ENCODE data around the gene FKBP7.
A peak's percentile ranks its signal among the peaks of the same experiment; 100 is the strongest.

FKBP7 gene

GRCh38 chr2:178457390-178457886, 21.0 kb downstream of the FKBP7 start:
- TF ChIP-seq, protein P1, sequence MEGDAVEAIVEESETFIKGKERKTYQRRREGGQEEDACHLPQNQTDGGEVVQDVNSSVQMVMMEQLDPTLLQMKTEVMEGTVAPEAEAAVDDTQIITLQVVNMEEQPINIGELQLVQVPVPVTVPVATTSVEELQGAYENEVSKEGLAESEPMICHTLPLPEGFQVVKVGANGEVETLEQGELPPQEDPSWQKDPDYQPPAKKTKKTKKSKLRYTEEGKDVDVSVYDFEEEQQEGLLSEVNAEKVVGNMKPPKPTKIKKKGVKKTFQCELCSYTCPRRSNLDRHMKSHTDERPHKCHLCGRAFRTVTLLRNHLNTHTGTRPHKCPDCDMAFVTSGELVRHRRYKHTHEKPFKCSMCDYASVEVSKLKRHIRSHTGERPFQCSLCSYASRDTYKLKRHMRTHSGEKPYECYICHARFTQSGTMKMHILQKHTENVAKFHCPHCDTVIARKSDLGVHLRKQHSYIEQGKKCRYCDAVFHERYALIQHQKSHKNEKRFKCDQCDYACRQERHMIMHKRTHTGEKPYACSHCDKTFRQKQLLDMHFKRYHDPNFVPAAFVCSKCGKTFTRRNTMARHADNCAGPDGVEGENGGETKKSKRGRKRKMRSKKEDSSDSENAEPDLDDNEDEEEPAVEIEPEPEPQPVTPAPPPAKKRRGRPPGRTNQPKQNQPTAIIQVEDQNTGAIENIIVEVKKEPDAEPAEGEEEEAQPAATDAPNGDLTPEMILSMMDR (conservative IDR thresholded peaks at IDR 0.05), result no peak
- no peak for TF ChIP-seq ZFX (IDR thresholded peaks at IDR 0.05)

DNA sequence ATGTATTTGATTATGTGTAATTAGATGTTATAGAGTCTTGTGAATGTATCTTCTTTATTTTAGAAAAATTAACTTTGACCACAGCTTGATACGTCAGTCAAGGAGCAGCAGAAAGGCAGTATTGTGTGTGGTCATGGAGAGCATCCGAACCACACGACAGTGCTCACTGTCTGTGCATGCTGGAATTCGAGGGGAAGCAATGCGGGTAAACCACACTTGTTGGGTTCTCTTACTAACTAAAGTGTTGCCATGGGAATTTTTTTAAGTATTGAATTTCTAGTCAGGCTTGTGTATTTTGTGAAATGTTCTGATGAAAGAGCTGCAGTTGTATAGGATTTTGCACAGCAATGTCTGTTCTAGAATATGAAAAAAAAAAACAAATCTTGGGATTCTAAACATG, 22.5 kb downstream of the FKBP7 start:
- TF ChIP-seq, protein P1 (conservative IDR thresholded peaks at IDR 0.05), result no peak
- no peak overlapping the region for H3K27ac ChIP-seq

More at GRCh38 chr2:178457390-178457886, 21.0 kb downstream of the FKBP7 start:
- no peak overlapping the region for H3K27ac ChIP-seq

DNA sequence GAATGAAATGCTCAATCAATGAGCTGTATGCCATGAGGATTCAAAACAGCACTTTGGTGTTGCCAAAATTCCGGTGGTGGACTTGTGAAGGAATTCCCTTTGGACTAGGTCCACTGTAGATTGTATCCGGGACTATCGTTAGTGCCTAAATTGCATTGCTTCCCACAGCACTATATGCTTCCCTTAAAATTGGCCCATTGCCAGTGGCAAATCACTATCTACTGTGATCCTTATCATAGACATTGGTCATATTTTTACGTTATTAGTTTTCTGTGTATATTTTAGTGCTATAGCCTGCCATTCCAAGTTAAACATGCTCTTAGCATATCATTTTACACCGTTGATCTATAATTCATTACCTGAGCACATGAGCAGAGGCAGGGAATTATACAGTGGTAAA, 25.5 kb downstream of the FKBP7 start:
- TF ChIP-seq, protein P1 (conservative IDR thresholded peaks at IDR 0.05), result no peak
- no peak for TF ChIP-seq ZFX (IDR thresholded peaks at IDR 0.05)
- no peak overlapping the region for H3K27ac ChIP-seq

DNA sequence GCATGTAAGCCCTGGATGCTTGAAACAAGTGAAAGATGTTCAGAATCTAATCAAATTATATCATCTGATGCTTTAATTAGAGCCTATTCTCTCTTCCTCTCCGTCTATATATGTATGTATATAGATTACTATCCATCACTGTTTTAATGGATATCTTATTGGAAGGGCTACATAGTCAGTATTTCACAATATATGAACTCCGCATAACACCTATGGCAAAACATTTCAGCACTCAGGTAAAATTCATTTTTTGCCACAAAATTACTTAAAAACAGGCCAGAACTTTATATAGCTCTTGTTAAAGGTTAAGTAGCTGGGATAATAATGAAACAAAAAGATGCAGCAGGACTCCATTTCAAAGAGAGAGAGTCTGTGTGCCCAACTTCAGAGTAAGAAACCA, 26.1 kb downstream of the FKBP7 start:
- peak overlapping the region; percentile 93; the same call in 1 of the 2 replicates for H3K27ac ChIP-seq
- no peak for TF ChIP-seq ZFX (IDR thresholded peaks at IDR 0.05)
- TF ChIP-seq, protein P1 (conservative IDR thresholded peaks at IDR 0.05), result no peak

- peak within 1 kb of the TSS; percentile 93 for H3K27ac ChIP-seq
- TF ChIP-seq, protein P1 (conservative IDR thresholded peaks at IDR 0.05), result no peak
- peak; percentile 74 for TF ChIP-seq ZFX (IDR thresholded peaks at IDR 0.05)
These were observed 27.4 kb downstream of the FKBP7 start, which contains the start of the genes PJVK and PRKRA for GRCh38 chr2:178450774-178451525. Gene PJVK, plus strand, starts transcription at chr2:178451378. Its CDS starts 2,032 bp downstream, at chr2:178453410. Gene PRKRA, minus strand, starts transcription at chr2:178451175. Its CDS starts 145 bp downstream, at chr2:178451030.

DNA sequence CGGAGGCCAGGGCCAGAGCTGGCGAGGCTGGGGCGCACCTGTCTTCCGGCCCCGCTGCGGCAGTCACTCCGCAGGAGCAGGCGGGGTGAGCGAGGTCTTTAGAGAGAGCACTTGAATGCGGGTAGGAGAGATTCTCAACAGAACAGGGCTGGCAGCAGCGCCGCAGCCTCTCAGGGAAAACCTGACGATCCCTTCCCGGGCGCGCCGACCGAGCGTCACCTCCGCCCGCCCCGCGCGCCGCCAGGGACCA, 28.0 kb downstream of the FKBP7 start:
- TF ChIP-seq, protein P1 (conservative IDR thresholded peaks at IDR 0.05), result no peak
- no peak for TF ChIP-seq ZFX (IDR thresholded peaks at IDR 0.05)
- peak overlapping the region; percentile 93 for H3K27ac ChIP-seq

GRCh38 chr2:178449700-178450523, 28.5 kb downstream of the FKBP7 start:
- peak overlapping the region; percentile 93 for H3K27ac ChIP-seq
- TF ChIP-seq, protein P1 (conservative IDR thresholded peaks at IDR 0.05), result no peak
- no peak for TF ChIP-seq ZFX (IDR thresholded peaks at IDR 0.05)
